GM23338 (cell line): ENCODE measurements around the gene OTOR. TPM values are rescaled to one million over a fixed set of nuclear protein-coding genes. Genes with fewer than 3 reads are reported as not detected.

Source experiments
- ATAC-seq: fragments of 200-7000 bp; cut with Tn5 transposase; 3 replicates; pipeline ENCODE4 v1.9.1; 2020
- DNase-seq: peaks from one replicate; pipeline ENCODE4 v3.0.0-alpha.2; 2015; ENCODE audit warnings: low spot score
- H2AFZ ChIP-seq: fragments of 200-600 bp; sonication (generic); 2 replicates; pipeline ENCODE4 v1.8.0; 2016; ENCODE audit warnings: antibody characterized with exemption, mild to moderate bottlenecking, moderate library complexity
- H3F3A ChIP-seq: fragments of 200-600 bp; sonication (generic); replicated peaks from 2 replicates; pipeline ENCODE4 v1.8.0; 2017; ENCODE audit warnings: antibody characterized with exemption, mixed run types, low read depth
- H3K27ac ChIP-seq: fragments of 200-600 bp; sonication (generic); 2 replicates; pipeline ENCODE4 v1.6.1; 2016; ENCODE audit warnings: low read depth
- H3K27me3 ChIP-seq: fragments of 200-600 bp; sonication (generic); 2 replicates; pipeline ENCODE4 v1.8.0; 2016; ENCODE audit warnings: mild to moderate bottlenecking, mixed run types, moderate library complexity; ENCODE audit not compliant: insufficient read depth
- H3K36me3 ChIP-seq: fragments of 200-600 bp; sonication (generic); 2 replicates; pipeline ENCODE4 v1.8.0; 2016; ENCODE audit warnings: mild to moderate bottlenecking; ENCODE audit not compliant: insufficient read depth
- H3K4me1 ChIP-seq: fragments of 200-600 bp; sonication (generic); 2 replicates; pipeline ENCODE4 v1.8.0; 2016; ENCODE audit warnings: mild to moderate bottlenecking, moderate library complexity; ENCODE audit not compliant: insufficient read depth
- H3K4me2 ChIP-seq: fragments of 200-600 bp; sonication (generic); 2 replicates; pipeline ENCODE4 v1.7.1; 2017; ENCODE audit warnings: mixed run types
- H3K4me3 ChIP-seq: fragments of 200-600 bp; sonication (generic); 2 replicates; pipeline ENCODE4 v1.6.1; 2016; ENCODE audit warnings: mixed run types
- H3K79me2 ChIP-seq: fragments of 200-600 bp; sonication (generic); replicated peaks from 2 replicates; pipeline ENCODE4 v1.8.0; 2017; ENCODE audit warnings: mild to moderate bottlenecking; ENCODE audit not compliant: insufficient read depth
- H3K9me2 ChIP-seq: fragments of 200-600 bp; sonication (generic); 2 replicates; pipeline ENCODE4 v1.8.0; 2017; ENCODE audit not compliant: insufficient read depth
- H4K20me1 ChIP-seq: fragments of 200-600 bp; sonication (generic); replicated peaks from 2 replicates; pipeline ENCODE4 v1.8.0; 2017; ENCODE audit warnings: mild to moderate bottlenecking; ENCODE audit not compliant: insufficient read depth
- H3K27ac Mint-ChIP-seq: 2 replicates; pipeline ENCODE4 v1.8.0; 2020; ENCODE audit warnings: inconsistent platforms, mild to moderate bottlenecking, moderate library complexity, mixed read lengths
- H3K27me3 Mint-ChIP-seq: 3 replicates; pipeline ENCODE4 v1.8.0; 2022; ENCODE audit warnings: low read depth, mild to moderate bottlenecking, moderate library complexity, mixed read lengths, inconsistent platforms; ENCODE audit not compliant: insufficient read depth, poor library complexity
- H3K36me3 Mint-ChIP-seq: 3 replicates; pipeline ENCODE4 v1.8.0; 2021; ENCODE audit warnings: low read depth, mild to moderate bottlenecking, inconsistent platforms, moderate library complexity, mixed read lengths
- H3K4me1 Mint-ChIP-seq: 3 replicates; pipeline ENCODE4 v1.8.0; 2020; ENCODE audit warnings: mild to moderate bottlenecking, inconsistent platforms, mixed read lengths
- H3K4me3 Mint-ChIP-seq: 3 replicates; pipeline ENCODE4 v1.8.0; 2021; ENCODE audit warnings: moderate library complexity, mild to moderate bottlenecking, inconsistent platforms, mixed read lengths
- H3K9me3 Mint-ChIP-seq: 3 replicates; pipeline ENCODE4 v1.8.0; 2020; ENCODE audit warnings: moderate library complexity, mild to moderate bottlenecking, inconsistent platforms, mixed read lengths
- CREB1 ChIP-seq: fragments of 250-450 bp; sonication (Bioruptor Pico); IDR thresholded peaks from 2 replicates; pipeline ENCODE4 v1.5.0; 2020; ENCODE audit warnings: low read depth, mild to moderate bottlenecking, moderate library complexity
- CTCF ChIP-seq, 2 experiments: fragments of 200-600 bp in 1 of 2; sonication (generic) in 1 of 2; conservative IDR thresholded peaks; 2 replicates each; pipeline versions ENCODE4 v1.5.1 to v1.6.1; 2016 to 2017; ENCODE audit warnings: antibody characterized with exemption in 2 of 2, low read depth in 2 of 2, mild to moderate bottlenecking in 2 of 2, moderate library complexity in 1 of 2
- EZH2 ChIP-seq: fragments of 200-600 bp; sonication (generic); IDR thresholded peaks from one replicate; pipeline ENCODE4 v1.8.0; 2017; ENCODE audit warnings: antibody characterized with exemption, mild to moderate bottlenecking, low read depth; ENCODE audit not compliant: unreplicated experiment
- EZH2phosphoT487 ChIP-seq: fragments of 200-600 bp; sonication (generic); IDR thresholded peaks from one replicate; pipeline ENCODE4 v1.8.1; 2018; ENCODE audit warnings: antibody characterized with exemption; ENCODE audit not compliant: unreplicated experiment
- JUNB ChIP-seq: IDR thresholded peaks from one replicate; pipeline ENCODE4 v1.6.1; 2016; ENCODE audit warnings: antibody characterized with exemption; ENCODE audit not compliant: unreplicated experiment
- NANOG ChIP-seq: IDR thresholded peaks from 2 replicates; pipeline ENCODE4 v1.6.1; 2016; ENCODE audit warnings: antibody characterized with exemption, borderline replicate concordance
- POLR2AphosphoS5 ChIP-seq: IDR thresholded peaks from 2 replicates; pipeline ENCODE4 v1.6.1; 2016; ENCODE audit warnings: antibody characterized with exemption, low read depth
- REST ChIP-seq: IDR thresholded peaks from one replicate; pipeline ENCODE4 v1.6.1; 2018; ENCODE audit warnings: antibody characterized with exemption; ENCODE audit not compliant: unreplicated experiment
- STAT1 ChIP-seq: IDR thresholded peaks from one replicate; pipeline ENCODE4 v1.6.1; 2016; ENCODE audit warnings: antibody characterized with exemption; ENCODE audit not compliant: unreplicated experiment
- ZNF114 ChIP-seq: fragments of 250-450 bp; sonication (Bioruptor Pico); IDR thresholded peaks from 2 replicates; pipeline ENCODE4 v1.5.0; 2020; ENCODE audit warnings: mild to moderate bottlenecking, moderate library complexity
- ZNF331 ChIP-seq: fragments of 250-450 bp; sonication (Bioruptor Pico); IDR thresholded peaks from 2 replicates; pipeline ENCODE4 v1.5.0; 2020; ENCODE audit warnings: low read depth, mild to moderate bottlenecking, moderate library complexity
- polyA plus RNA-seq: library from polyadenylated mRNA; unstranded; fragments of >200 nt; fragmentation: Nextera tagmentation; extraction: Ambion mirVana; gene quantifications from 2 replicates; pipeline ENCODE4 v1.2.1, GENCODE V29; 2016
- total RNA-seq: library from RNA; depleted of rRNA; stranded (reverse); fragments of >200 nt; shearing (Covaris generic); gene quantifications from 2 replicates; pipeline ENCODE4 v1.2.3, GENCODE V29; 2014

The OTOR gene
- total and polyA plus RNA-seq, 2 experiments from 2014 or later, result not detected

GRCh38 chr20:16711661-16712258 lies 36.4 kb upstream of the OTOR start:
- no peaks in the 10 kb centered on the region for H3K79me2 ChIP-seq
- no peak overlapping the region for H3K4me2 ChIP-seq
- H3K27me3 Mint-ChIP-seq, result no peaks in the 10 kb centered on the region
- H3K4me1 Mint-ChIP-seq, result peaks cover 23% of the 10 kb centered on the region
- no peak overlapping the region for H3K27ac ChIP-seq
- peaks cover 3% of the 10 kb centered on the region; the same call in 2 of the 3 replicates for H3K36me3 Mint-ChIP-seq
- no peak for DNase-seq
- TF ChIP-seq CTCF (conservative IDR thresholded peaks at IDR 0.05; ENCODE audit: low read depth in 2 of 2), result no peak
- no peak for TF ChIP-seq STAT1
- no peak for TF ChIP-seq NANOG
- TF ChIP-seq CREB1 (CRISPR knock-in tag), result no peak
- no peak overlapping the region for H3K27ac Mint-ChIP-seq
- no peaks in the 10 kb centered on the region for H3K27me3 ChIP-seq
- ATAC-seq, result no peak
- H3K36me3 ChIP-seq, result no peaks in the 10 kb centered on the region
- H3K9me2 ChIP-seq, result no peaks in the 10 kb centered on the region
- peaks cover 14% of the 10 kb centered on the region for H3K9me3 Mint-ChIP-seq
- H3K4me1 ChIP-seq, result peaks cover 10% of the 10 kb centered on the region
- H3F3A ChIP-seq, result no peaks in the 10 kb centered on the region
- H3K4me3 ChIP-seq, result no peak overlapping the region
- no peak overlapping the region for H3K4me3 Mint-ChIP-seq
- peak overlapping the region; percentile 33; the same call in 1 of the 2 replicates for H2AFZ ChIP-seq
- no peaks in the 10 kb centered on the region for H4K20me1 ChIP-seq

- H3K4me3 ChIP-seq, result no peak overlapping the region
- H2AFZ ChIP-seq, result peak overlapping the region; percentile 33
- H3K36me3 ChIP-seq, result no peaks in the 10 kb centered on the region
- Mint-ChIP-seq H3K36me3 (no peaks in the 10 kb centered on the region; the same call in 2 of the 3 replicates), H3K4me3 (no peak overlapping the region), H3K27me3 (no peaks in the 10 kb centered on the region), H3K27ac (no peak overlapping the region), H3K9me3 (peaks cover 8% of the 10 kb centered on the region; the same call in 2 of the 3 replicates), H3K4me1 (peaks cover 23% of the 10 kb centered on the region)
- ATAC-seq (no peak), DNase-seq (no peak)
- no peaks in the 10 kb centered on the region for H3K79me2 ChIP-seq
- H4K20me1 ChIP-seq, result no peaks in the 10 kb centered on the region
- H3K4me2 ChIP-seq, result no peak overlapping the region
- peaks cover 10% of the 10 kb centered on the region for H3K4me1 ChIP-seq
- H3K9me2 ChIP-seq, result no peaks in the 10 kb centered on the region
- no peaks in the 10 kb centered on the region for H3F3A ChIP-seq
- H3K27ac ChIP-seq, result no peak overlapping the region
- no peaks in the 10 kb centered on the region for H3K27me3 ChIP-seq
- TF ChIP-seq REST (no peak), EZH2 (no peak), JUNB (no peak), ZNF114 (CRISPR knock-in tag) (no peak), EZH2phosphoT487 (no peak), ZNF331 (CRISPR knock-in tag) (no peak), POLR2AphosphoS5 (no peak)
These were observed 35.6 kb upstream of the OTOR start for GRCh38 chr20:16712511-16712947.
